GM23338 (cell line): Measurements from ENCODE around the gene CCIN. TPM values are rescaled to one million over a fixed set of nuclear protein-coding genes. Genes with fewer than 3 reads are reported as not detected.

Source experiments
- ATAC-seq: fragments of 200-7000 bp; cut with Tn5 transposase; 3 replicates; pipeline ENCODE4 v1.9.1; 2020
- DNase-seq: peaks from one replicate; pipeline ENCODE4 v3.0.0-alpha.2; 2015; ENCODE audit warnings: low spot score
- H2AFZ ChIP-seq: fragments of 200-600 bp; sonication (generic); 2 replicates; pipeline ENCODE4 v1.8.0; 2016; ENCODE audit warnings: antibody characterized with exemption, mild to moderate bottlenecking, moderate library complexity
- H3F3A ChIP-seq: fragments of 200-600 bp; sonication (generic); replicated peaks from 2 replicates; pipeline ENCODE4 v1.8.0; 2017; ENCODE audit warnings: antibody characterized with exemption, mixed run types, low read depth
- H3K27ac ChIP-seq: fragments of 200-600 bp; sonication (generic); 2 replicates; pipeline ENCODE4 v1.6.1; 2016; ENCODE audit warnings: low read depth
- H3K27me3 ChIP-seq: fragments of 200-600 bp; sonication (generic); 2 replicates; pipeline ENCODE4 v1.8.0; 2016; ENCODE audit warnings: mild to moderate bottlenecking, mixed run types, moderate library complexity; ENCODE audit not compliant: insufficient read depth
- H3K36me3 ChIP-seq: fragments of 200-600 bp; sonication (generic); 2 replicates; pipeline ENCODE4 v1.8.0; 2016; ENCODE audit warnings: mild to moderate bottlenecking; ENCODE audit not compliant: insufficient read depth
- H3K4me1 ChIP-seq: fragments of 200-600 bp; sonication (generic); 2 replicates; pipeline ENCODE4 v1.8.0; 2016; ENCODE audit warnings: mild to moderate bottlenecking, moderate library complexity; ENCODE audit not compliant: insufficient read depth
- H3K4me2 ChIP-seq: fragments of 200-600 bp; sonication (generic); 2 replicates; pipeline ENCODE4 v1.7.1; 2017; ENCODE audit warnings: mixed run types
- H3K4me3 ChIP-seq: fragments of 200-600 bp; sonication (generic); 2 replicates; pipeline ENCODE4 v1.6.1; 2016; ENCODE audit warnings: mixed run types
- H3K79me2 ChIP-seq: fragments of 200-600 bp; sonication (generic); replicated peaks from 2 replicates; pipeline ENCODE4 v1.8.0; 2017; ENCODE audit warnings: mild to moderate bottlenecking; ENCODE audit not compliant: insufficient read depth
- H3K9me2 ChIP-seq: fragments of 200-600 bp; sonication (generic); 2 replicates; pipeline ENCODE4 v1.8.0; 2017; ENCODE audit not compliant: insufficient read depth
- H4K20me1 ChIP-seq: fragments of 200-600 bp; sonication (generic); replicated peaks from 2 replicates; pipeline ENCODE4 v1.8.0; 2017; ENCODE audit warnings: mild to moderate bottlenecking; ENCODE audit not compliant: insufficient read depth
- H3K27ac Mint-ChIP-seq: 2 replicates; pipeline ENCODE4 v1.8.0; 2020; ENCODE audit warnings: inconsistent platforms, mild to moderate bottlenecking, moderate library complexity, mixed read lengths
- H3K27me3 Mint-ChIP-seq: 3 replicates; pipeline ENCODE4 v1.8.0; 2022; ENCODE audit warnings: low read depth, mild to moderate bottlenecking, moderate library complexity, mixed read lengths, inconsistent platforms; ENCODE audit not compliant: insufficient read depth, poor library complexity
- H3K36me3 Mint-ChIP-seq: 3 replicates; pipeline ENCODE4 v1.8.0; 2021; ENCODE audit warnings: low read depth, mild to moderate bottlenecking, inconsistent platforms, moderate library complexity, mixed read lengths
- H3K4me1 Mint-ChIP-seq: 3 replicates; pipeline ENCODE4 v1.8.0; 2020; ENCODE audit warnings: mild to moderate bottlenecking, inconsistent platforms, mixed read lengths
- H3K4me3 Mint-ChIP-seq: 3 replicates; pipeline ENCODE4 v1.8.0; 2021; ENCODE audit warnings: moderate library complexity, mild to moderate bottlenecking, inconsistent platforms, mixed read lengths
- H3K9me3 Mint-ChIP-seq: 3 replicates; pipeline ENCODE4 v1.8.0; 2020; ENCODE audit warnings: moderate library complexity, mild to moderate bottlenecking, inconsistent platforms, mixed read lengths
- CREB1 ChIP-seq: fragments of 250-450 bp; sonication (Bioruptor Pico); IDR thresholded peaks from 2 replicates; pipeline ENCODE4 v1.5.0; 2020; ENCODE audit warnings: low read depth, mild to moderate bottlenecking, moderate library complexity
- EZH2 ChIP-seq: fragments of 200-600 bp; sonication (generic); IDR thresholded peaks from one replicate; pipeline ENCODE4 v1.8.0; 2017; ENCODE audit warnings: antibody characterized with exemption, mild to moderate bottlenecking, low read depth; ENCODE audit not compliant: unreplicated experiment
- EZH2phosphoT487 ChIP-seq: fragments of 200-600 bp; sonication (generic); IDR thresholded peaks from one replicate; pipeline ENCODE4 v1.8.1; 2018; ENCODE audit warnings: antibody characterized with exemption; ENCODE audit not compliant: unreplicated experiment
- JUNB ChIP-seq: IDR thresholded peaks from one replicate; pipeline ENCODE4 v1.6.1; 2016; ENCODE audit warnings: antibody characterized with exemption; ENCODE audit not compliant: unreplicated experiment
- NANOG ChIP-seq: IDR thresholded peaks from 2 replicates; pipeline ENCODE4 v1.6.1; 2016; ENCODE audit warnings: antibody characterized with exemption, borderline replicate concordance
- POLR2AphosphoS5 ChIP-seq: IDR thresholded peaks from 2 replicates; pipeline ENCODE4 v1.6.1; 2016; ENCODE audit warnings: antibody characterized with exemption, low read depth
- STAT1 ChIP-seq: IDR thresholded peaks from one replicate; pipeline ENCODE4 v1.6.1; 2016; ENCODE audit warnings: antibody characterized with exemption; ENCODE audit not compliant: unreplicated experiment
- ZNF114 ChIP-seq: fragments of 250-450 bp; sonication (Bioruptor Pico); IDR thresholded peaks from 2 replicates; pipeline ENCODE4 v1.5.0; 2020; ENCODE audit warnings: mild to moderate bottlenecking, moderate library complexity
- polyA plus RNA-seq: library from polyadenylated mRNA; unstranded; fragments of >200 nt; fragmentation: Nextera tagmentation; extraction: Ambion mirVana; gene quantifications from 2 replicates; pipeline ENCODE4 v1.2.1, GENCODE V29; 2016
- total RNA-seq: library from RNA; depleted of rRNA; stranded (reverse); fragments of >200 nt; shearing (Covaris generic); gene quantifications from 2 replicates; pipeline ENCODE4 v1.2.3, GENCODE V29; 2014
- TF ChIP-seq, protein P1 (sequence below): IDR thresholded peaks from one replicate; pipeline ENCODE4 v1.6.1; 2018; ENCODE audit warnings: antibody characterized with exemption; ENCODE audit not compliant: unreplicated experiment
- TF ChIP-seq, protein P2 (sequence below): IDR thresholded peaks from 2 replicates; pipeline ENCODE4 v1.6.1; 2016; ENCODE audit warnings: antibody characterized with exemption

Gene CCIN
- total and polyA plus RNA-seq, 2 experiments from 2014 or later = 0.14 TPM; not detected in 1

DNA sequence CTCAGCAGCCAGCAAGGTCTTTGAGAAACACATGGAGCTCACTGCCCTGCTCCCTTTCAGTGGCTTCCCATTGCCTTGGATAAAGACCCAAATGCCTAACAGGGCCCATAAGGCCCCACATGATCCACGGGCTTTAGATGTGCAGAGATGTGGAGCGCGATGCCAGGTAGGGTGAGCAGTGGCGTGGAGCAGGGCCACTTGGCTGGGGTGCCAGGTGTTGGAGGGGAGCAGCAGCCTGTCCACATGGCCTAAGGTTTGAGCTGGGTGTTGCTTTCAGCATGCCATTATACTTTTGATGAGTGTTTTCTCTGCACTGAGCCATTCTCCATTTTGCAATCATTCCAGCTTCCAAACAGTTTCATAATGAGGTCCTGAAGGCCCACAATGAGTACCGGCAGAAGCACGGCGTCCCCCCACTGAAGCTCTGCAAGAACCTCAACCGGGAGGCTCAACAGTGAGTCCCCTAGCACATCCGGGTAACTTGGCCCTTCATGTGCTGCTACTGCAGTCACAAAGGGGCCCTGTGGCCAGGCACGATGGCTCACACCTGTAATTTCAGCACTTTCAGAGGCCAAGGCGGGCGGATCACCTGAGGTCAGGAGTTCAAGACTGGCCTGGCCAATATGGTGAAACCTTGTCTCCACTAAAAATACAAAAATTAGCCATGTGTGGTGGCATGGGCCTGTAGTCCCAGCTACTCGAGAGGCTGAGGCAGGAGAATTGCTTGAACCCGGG is 21.6 kb upstream of the CCIN start:
- no peak overlapping the region for H3K27ac ChIP-seq
- Mint-ChIP-seq H3K9me3 (peaks cover 18% of the 10 kb centered on the region), H3K27ac (no peak overlapping the region), H3K27me3 (peaks cover 2% of the 10 kb centered on the region), H3K4me1 (no peaks in the 10 kb centered on the region; the same call in 2 of the 3 replicates), H3K36me3 (peaks cover 14% of the 10 kb centered on the region), H3K4me3 (no peak overlapping the region)
- no peaks in the 10 kb centered on the region for H3F3A ChIP-seq
- TF ChIP-seq STAT1 (no peak), POLR2AphosphoS5 (no peak), CREB1 (no peak), JUNB (no peak)
- H3K36me3 ChIP-seq = no peaks in the 10 kb centered on the region
- no peak for ATAC-seq
- H3K4me1 ChIP-seq = no peaks in the 10 kb centered on the region
- no peak for DNase-seq
- no peak overlapping the region for H3K4me3 ChIP-seq
- H3K27me3 ChIP-seq = no peaks in the 10 kb centered on the region
- H2AFZ ChIP-seq = no peak overlapping the region
- no peak overlapping the region for H3K4me2 ChIP-seq
- H4K20me1 ChIP-seq = no peaks in the 10 kb centered on the region
- no peaks in the 10 kb centered on the region for H3K79me2 ChIP-seq
- 0 out of 2 replicates have a peak, but pooled peaks cover 3% of the 10 kb centered on the region for H3K9me2 ChIP-seq

DNA sequence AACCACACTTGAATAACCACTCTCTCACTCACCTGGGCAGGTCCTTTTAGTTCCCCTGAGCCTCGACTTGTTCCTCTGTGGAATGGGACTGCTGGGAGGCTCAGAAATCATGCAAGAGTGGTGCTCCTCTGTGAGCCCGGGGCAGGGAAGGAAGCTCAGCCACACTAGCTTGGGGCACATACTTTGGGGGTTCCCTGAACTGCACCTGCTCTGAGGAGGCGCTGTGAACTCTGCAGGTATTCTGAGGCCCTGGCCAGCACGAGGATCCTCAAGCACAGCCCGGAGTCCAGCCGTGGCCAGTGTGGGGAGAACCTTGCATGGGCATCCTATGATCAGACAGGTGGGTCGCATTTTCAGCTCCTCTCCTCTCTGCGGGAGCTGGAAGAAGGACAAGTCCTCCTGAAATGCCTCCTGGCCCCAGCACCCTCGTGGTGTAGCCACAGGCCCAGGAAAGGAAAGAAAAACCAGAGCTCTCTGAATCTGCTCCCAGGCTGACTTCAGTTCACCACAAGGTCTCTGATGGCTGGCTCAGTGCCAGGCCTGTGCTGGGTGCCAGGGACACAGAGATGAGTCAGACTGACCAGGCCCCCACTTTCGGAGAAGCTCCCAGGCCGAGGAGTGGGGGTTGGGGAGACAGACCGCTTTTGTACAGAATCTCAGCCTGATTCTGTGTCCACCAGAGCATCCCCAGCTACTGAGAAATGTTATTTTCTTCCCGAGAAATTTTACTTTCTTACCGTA is 20.7 kb upstream of the CCIN start:
- Histone ChIP-seq H3K4me3 (no peak overlapping the region), H3K9me2 (0 out of 2 replicates have a peak, but pooled peaks cover 3% of the 10 kb centered on the region), H3K27me3 (no peaks in the 10 kb centered on the region), H2AFZ (no peak overlapping the region), H4K20me1 (no peaks in the 10 kb centered on the region), H3K27ac (no peak overlapping the region), H3K4me2 (no peak overlapping the region), H3F3A (no peaks in the 10 kb centered on the region), H3K79me2 (no peaks in the 10 kb centered on the region), H3K36me3 (no peaks in the 10 kb centered on the region), H3K4me1 (no peaks in the 10 kb centered on the region)
- Mint-ChIP-seq H3K27me3 (peaks cover 7% of the 10 kb centered on the region), H3K4me1 (no peaks in the 10 kb centered on the region), H3K27ac (no peak overlapping the region), H3K9me3 (peaks cover 18% of the 10 kb centered on the region), H3K4me3 (no peak overlapping the region), H3K36me3 (peaks cover 14% of the 10 kb centered on the region)
- DNase-seq (no peak), ATAC-seq (no peak)
- TF ChIP-seq, protein P1, sequence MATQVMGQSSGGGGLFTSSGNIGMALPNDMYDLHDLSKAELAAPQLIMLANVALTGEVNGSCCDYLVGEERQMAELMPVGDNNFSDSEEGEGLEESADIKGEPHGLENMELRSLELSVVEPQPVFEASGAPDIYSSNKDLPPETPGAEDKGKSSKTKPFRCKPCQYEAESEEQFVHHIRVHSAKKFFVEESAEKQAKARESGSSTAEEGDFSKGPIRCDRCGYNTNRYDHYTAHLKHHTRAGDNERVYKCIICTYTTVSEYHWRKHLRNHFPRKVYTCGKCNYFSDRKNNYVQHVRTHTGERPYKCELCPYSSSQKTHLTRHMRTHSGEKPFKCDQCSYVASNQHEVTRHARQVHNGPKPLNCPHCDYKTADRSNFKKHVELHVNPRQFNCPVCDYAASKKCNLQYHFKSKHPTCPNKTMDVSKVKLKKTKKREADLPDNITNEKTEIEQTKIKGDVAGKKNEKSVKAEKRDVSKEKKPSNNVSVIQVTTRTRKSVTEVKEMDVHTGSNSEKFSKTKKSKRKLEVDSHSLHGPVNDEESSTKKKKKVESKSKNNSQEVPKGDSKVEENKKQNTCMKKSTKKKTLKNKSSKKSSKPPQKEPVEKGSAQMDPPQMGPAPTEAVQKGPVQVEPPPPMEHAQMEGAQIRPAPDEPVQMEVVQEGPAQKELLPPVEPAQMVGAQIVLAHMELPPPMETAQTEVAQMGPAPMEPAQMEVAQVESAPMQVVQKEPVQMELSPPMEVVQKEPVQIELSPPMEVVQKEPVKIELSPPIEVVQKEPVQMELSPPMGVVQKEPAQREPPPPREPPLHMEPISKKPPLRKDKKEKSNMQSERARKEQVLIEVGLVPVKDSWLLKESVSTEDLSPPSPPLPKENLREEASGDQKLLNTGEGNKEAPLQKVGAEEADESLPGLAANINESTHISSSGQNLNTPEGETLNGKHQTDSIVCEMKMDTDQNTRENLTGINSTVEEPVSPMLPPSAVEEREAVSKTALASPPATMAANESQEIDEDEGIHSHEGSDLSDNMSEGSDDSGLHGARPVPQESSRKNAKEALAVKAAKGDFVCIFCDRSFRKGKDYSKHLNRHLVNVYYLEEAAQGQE = no peak
- TF ChIP-seq CREB1 (no peak), POLR2AphosphoS5 (no peak), STAT1 (no peak), EZH2phosphoT487 (no peak), NANOG (no peak), EZH2 (no peak), ZNF114 (CRISPR knock-in tag) (no peak)
- TF ChIP-seq, protein P2, sequence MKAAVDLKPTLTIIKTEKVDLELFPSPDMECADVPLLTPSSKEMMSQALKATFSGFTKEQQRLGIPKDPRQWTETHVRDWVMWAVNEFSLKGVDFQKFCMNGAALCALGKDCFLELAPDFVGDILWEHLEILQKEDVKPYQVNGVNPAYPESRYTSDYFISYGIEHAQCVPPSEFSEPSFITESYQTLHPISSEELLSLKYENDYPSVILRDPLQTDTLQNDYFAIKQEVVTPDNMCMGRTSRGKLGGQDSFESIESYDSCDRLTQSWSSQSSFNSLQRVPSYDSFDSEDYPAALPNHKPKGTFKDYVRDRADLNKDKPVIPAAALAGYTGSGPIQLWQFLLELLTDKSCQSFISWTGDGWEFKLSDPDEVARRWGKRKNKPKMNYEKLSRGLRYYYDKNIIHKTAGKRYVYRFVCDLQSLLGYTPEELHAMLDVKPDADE = no peak
